ENCODE measurements around the gene CHD2.
"Not testable (repeated sequence)": the region's sequence is repeated elsewhere in the genome, so short reads cannot be mapped to it uniquely, and the experiment has no call there.

The CHD2 gene

DNA sequence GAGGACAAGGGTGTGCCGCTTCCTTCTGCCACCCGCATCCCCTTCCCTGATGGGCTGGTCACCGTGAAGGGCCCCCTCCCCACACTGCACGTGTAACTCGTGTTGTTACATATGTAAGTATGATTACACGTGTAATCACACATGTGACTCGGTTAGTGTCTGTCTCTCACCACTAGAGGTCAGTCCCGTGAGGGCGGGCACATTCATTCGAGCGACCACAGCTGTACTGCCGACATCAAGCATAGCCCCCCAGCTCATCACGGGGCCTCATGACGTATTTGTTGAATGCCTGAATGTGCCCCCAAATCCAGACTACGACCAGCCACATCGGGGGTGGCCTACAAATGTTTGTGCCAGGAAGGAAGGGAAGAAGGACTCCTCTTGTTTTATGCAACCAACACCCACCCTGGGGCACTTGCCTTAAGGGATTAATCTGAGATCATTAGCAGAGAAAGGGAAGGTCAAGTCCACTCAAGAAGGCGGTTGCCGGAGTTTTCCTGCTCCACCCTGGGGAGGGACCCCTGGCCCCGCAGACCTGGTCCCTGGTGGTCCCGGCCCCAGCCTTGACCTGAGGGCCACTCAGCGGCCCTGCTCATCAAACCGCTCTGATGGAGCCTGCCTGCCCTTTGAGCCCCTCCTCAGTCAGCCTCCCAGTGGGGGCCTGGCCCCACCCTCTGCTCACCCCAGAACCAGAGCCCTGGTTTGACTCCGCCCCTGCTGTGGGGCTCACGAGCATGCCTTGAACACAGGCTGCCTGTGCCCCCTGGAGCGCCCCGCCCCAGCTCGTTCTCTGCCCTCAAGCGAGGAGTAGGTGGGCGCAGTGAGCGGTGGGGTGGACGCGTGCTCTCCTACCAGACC, 136.1 kb downstream of the CHD2 start:
- DNase-seq (ENCODE audit: low spot score) = no peak

DNA sequence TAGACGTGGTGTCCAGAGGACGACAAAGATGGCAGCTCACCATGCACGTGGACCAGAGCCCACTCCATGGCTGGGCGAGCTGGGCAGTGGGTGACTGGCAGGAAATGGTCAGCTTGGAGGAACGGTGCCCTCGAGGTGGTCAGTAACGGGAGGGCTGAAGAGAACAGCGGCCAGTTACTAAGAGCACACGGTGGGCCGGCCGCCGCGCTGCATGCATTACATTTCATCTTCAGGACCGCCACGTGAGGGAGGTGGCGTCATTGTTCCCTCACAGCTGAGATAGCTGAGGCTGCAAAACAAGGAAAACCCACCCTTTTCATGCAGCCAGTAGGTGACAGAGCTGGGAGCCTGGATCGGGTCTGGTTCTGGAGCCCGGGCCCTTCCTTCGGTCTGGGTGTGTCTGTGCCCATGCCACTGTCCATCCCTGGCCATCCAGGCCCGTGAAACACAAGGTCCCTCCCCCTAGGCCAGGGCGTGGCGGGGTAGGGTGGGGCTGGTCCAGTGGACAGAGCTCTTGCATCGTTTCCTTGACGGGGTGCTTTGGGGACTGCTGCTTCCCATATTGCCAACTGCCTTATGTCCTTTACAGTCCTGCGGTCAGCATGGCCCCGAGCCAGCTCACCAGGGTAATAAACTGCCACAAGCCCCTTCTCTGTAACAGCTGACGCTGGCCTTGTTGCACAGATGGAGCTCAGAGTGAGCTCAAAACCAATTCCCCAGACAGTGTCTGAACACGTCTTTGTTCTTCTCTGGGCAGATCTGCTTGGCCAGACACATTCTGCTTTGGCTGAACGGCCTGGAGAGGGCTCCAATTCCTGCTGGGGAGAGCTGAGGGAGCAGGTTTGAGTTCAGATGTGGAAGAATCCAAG, 137.1 kb downstream of the CHD2 start:
- DNase-seq (ENCODE audit: low spot score) = peak; percentile 54

DNA sequence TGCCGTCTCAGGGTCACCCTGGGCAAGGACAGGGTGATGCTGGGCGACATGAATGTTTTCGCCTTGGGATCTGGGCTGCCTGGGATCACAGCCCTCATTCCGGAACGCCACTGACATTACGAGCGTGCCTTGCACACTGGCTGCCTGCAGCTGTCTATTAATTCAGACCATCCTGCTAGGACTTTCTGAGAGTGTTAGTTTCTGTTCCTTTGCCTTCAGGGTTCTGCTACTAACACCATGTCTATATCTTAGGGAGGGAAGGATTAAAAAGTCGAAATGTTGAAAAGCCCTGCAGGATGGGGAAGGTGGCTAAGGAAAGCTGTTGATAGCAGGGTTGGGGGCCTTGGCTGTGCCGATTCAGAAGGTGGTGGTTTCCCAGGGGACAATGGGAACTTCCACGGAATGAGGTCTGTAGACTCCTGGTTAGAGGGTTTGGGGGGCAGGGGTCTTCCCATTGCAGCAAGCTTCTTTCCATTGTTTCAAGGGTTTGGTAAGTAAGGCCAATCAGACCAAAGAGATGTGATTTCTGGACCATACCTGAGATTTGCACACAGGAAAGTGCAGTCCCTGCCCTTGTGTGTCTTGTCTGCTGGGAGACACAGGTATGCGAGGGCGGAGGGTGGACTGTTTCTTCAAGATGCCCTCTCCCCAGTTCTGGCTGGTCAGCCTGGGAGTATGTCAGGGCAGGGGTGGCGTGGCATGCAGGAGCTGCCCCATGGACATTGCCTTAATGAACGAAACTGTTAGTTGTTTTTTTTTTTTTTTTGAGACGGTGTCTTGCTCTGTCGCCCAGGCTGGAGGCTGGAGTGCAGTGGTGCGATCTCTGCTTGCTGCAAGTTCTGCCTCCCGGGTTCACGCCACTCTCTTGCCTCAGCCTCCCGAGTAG, 137.9 kb downstream of the CHD2 start:
- no peak for DNase-seq (ENCODE audit: low spot score)

DNA sequence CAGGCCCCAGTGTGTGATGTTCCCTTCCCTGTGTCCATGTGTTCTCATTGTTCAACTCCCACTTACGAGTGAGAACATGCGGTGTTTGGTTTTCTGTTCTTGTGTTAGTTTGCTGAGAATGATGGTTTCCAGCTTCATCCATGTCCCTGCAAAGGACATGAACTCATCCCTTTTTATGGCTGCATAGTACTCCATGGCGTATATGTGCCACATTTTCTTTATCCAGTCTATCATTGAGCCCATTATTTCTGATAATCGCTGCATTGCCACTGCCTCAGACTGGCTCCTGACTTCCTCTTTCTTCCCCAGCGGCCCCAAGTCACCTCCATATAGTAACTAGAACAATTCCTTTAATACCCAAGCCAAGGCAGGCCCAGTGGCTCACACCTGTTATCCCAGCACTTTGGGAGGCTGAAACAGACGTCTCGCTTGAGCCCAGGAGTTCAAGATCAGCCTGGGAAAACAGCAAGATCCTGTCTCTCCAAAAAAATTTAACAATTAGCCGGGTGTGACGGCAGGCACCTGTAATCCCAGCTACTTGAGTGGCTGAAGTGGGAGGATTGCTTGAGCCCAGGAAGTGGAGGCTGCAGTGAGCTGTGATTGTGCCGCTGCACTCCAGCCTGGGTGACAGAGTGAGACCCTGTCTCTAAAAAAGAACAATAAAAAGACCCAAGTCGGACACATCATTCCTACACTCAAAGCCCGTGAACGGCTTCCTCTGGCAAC, 139.6 kb downstream of the CHD2 start:
- DNase-seq (ENCODE audit: low spot score) = not testable (repeated sequence)

DNA sequence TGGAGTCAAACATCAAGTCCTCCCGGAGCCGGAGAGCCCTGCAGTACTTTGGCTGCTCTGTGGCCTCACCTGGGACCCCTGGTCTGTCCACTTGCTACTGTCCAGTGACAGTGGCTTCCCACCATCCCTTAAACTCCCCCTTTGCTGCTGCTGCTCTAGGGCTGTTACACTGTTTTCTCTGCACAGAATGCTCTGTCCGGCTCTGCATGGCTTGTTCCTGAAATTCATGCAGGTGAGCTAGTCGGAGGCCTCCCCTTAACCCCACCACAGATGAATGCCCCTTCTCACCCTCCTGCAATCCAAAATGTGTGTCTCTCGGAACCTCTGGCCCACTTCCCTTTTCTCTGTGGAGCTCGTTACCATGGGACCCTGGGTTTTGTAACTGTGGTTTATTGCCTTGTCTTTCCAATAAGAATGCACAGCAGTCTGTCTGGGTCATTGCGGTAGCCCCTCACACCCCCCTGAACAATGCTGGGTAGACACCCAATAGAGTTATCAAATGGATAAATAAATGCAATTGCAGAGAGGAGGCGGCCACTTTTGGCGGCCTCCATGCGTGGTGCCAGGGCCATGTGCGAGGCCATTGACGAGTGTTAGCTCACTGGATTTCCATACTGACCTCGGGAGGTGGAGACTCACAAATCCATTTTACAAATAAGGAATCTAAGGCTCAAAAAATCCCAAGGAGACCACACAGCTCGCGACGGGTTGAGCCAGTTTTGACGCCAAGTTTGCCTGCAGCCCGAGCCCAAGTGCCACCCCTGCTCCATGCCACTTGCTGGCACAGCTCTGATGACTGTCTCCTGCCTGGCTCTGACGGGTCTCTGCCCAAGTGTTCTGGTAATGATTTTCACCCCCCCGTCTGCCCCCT, 140.4 kb downstream of the CHD2 start:
- no peak for DNase-seq (ENCODE audit: low spot score)

DNA sequence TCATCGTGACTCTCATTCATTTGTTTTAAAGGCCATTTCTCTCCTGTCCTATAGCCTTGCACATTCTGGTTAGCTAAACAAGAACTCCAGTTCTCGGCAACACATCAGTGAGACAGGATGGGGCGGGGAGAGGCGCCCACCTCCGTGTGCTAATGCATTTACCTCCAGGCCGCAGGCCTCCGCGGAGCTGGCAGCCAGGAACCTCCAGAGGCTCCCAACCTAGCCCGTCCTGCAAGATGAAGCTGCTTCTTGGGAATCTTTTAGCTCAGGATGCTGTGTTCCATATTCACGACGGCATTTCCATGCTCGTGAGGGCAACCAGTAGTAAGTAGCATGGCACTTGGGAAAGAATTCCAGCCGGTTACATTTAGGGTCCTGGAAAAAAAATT, 141.0 kb downstream of the CHD2 start:
- DNase-seq (ENCODE audit: low spot score) = no peak

DNA sequence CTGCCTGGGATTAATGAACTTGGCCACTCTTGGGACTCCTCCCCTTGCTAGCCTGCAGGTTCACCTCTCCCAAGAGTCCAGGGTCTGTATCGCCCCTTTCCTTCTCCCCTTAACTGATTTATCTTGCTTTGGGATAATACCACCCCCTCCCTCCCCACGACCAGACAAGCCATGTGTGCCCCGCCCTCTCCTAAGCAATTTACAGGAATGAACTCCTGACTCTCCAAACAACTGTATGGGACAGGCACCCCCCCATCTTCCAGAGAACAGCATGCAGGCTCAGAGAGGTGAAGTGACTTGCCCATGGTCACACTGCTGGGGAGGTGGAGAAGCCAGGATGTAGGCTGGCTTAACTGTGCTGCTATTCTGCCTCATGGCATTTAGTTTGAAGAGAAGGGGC, 142.1 kb downstream of the CHD2 start:
- DNase-seq (ENCODE audit: low spot score) = no peak

DNA sequence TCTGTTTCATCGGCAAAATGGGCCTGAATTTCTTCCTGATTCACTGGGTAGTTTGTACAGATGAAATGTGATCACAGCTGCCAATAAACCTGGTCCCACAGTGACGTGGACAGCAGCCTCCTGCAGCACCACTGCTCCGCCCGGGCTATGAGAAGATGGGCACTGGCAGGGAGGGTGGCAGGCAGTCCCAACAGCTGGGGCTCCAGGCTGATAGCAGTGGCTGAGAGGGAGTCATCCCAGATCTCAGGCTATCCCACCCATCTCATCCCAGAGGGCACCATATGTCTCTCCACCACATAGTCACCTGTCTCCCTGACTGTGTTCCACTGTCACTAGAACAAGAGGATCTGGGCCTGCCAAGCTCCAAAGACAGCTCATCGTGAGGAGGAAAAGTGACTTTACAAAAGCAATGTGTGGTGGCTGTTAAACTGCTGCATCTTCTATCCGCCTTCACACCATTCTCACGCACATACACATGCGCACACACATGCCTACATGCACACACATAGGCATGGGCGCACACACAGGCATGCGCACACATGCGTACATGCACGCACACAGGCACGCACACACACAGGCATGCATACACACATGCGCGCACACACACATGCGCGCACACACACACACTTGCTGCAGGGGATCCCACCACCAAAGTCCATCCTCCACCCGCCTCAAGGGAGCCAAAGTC, 142.7 kb downstream of the CHD2 start:
- DNase-seq (ENCODE audit: low spot score) = no peak

DNA sequence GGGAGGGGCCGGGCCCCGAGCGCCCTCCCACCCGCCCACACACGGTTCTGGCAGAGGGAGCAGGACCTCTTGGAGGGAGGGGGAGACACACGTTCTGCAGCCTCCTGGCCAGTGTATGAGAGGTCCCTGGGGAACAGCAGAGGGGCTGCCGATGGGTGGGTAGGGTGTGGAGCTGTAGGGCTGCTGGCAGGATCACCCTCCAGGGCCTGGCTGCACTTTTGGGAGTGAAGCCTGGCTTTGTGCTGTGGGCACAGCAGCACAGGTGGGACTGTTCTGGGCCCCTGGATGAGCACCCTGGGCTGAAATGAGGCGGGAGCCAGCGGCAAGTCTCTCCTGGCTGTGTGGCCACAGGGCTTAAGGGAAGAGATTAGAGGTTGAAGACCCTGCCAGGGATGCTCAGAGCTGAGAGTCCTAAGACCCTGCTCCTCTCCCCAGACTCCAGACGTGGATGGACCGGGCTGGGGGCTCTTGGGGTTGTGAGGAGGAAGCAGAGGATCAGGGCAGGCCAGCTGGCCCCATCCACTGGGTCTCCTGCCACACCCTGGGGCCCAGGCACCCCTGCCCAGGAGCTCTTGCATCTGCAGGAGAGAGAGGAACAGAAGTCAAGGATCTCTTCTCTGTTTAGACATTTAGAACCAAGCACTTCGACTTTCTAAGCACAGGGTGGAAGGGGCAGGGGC, 143.6 kb downstream of the CHD2 start:
- no peak for DNase-seq (ENCODE audit: low spot score)

DNA sequence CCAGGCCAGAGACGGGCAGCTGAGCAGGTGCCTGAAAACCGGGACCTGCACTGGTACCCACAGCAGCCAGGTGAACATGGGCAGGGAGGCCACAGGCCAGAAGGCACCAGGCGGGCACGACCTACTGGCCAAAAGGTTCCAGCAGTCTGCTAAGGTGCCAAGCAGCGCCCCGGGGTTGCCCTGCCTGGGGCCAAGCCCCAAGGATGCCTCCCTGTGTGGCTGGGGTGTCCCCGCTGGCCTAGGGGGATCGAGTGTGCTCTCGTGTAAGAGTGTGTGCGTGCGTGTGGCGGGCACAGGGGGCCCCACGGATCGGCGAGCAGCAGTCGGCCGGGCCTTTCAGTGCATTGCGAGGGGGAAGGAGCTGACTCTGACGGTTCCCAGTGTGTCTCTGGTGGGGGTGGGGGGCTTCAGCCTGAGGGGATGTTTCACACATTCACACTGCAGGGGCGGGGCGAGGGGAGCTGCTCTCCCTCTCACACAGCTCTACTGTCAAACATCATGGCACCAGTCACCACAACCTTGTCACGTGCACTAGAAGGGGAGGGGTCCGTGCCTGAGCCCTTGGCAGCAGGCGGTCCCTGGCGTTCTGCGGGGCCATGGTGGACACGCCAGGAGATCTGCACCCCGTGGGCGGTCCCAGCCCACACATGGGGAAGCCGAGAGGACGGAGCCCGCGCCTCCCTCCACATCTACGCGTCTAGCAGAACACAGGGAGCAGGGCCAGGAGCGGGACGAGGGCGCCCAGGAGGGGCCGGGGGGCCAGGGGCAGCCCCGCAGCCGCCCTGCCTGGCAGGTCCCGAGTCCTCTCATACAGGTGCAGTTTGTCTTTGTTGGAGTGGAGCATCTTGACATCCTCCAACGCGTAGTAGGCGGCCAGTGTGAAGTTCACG, 144.4 kb downstream of the CHD2 start:
- DNase-seq (ENCODE audit: low spot score) = no peak

DNA sequence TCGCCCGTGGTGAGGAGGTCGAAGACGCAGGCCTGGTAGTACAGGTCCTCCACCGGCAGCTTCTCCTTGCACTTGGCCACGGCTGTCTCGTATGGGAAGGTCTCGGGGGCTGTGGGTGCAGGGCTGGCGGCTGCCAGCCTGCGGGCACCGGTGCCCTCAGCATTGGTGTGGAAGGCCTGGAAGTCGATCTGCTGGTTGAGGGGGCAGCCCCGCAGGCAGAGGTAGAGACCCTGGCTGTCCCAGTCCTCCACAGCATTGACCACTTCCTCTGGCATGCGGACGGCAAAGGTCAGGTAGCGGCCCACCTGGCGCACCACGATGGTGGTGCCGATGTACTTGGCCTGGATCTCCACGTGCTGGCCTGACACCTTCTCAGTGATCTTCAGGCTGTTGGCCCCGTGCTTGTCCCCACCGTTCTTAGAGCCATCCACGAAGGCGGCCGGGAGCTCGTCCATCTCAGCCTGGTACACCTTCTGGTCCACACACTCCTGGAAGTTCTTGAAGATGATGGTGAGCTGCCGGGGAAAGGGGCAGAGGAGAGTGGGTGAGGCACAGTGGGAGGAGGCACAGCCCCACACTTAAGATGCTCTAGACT, 145.2 kb downstream of the CHD2 start:
- no peak for DNase-seq (ENCODE audit: low spot score)

DNA sequence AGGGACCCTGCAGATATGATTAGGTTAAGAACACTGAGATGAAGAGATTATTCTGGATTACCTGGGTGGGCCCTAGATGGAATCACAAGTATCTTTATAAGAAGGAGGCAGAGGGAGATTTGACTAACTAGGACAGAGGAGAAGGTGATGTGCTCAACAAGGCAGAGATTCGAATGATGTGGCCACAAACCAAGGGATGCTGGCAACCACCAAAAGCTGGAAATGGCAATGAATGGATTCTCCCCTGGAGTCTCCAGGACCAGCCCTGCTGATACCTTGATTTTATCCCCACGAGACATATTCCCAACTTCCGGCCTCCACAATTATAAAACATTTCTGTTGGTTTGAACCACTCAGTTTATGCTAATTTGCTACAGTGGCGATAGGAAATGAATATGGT, 146.0 kb downstream of the CHD2 start:
- no peak for DNase-seq (ENCODE audit: low spot score)

DNA sequence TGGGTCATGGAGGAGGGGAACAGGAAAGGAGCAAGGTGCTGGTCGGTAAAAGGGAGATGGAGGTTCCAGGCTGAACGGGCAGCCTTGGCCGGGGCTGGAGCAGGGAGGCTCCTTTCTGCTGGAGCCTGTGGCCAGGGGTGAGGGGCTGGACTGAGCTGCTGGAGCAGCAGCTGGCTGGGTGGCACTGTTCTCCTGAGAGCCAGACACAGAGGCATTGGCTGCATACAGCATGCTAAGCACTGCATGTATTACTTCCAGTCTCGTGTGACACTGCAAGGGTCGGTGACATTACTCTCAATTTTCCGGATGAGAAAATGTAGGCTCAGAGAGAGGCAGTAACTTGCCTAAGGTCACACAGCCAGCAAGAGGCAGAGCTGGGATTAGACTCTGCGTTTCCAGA, 146.6 kb downstream of the CHD2 start:
- DNase-seq (ENCODE audit: low spot score) = no peak

DNA sequence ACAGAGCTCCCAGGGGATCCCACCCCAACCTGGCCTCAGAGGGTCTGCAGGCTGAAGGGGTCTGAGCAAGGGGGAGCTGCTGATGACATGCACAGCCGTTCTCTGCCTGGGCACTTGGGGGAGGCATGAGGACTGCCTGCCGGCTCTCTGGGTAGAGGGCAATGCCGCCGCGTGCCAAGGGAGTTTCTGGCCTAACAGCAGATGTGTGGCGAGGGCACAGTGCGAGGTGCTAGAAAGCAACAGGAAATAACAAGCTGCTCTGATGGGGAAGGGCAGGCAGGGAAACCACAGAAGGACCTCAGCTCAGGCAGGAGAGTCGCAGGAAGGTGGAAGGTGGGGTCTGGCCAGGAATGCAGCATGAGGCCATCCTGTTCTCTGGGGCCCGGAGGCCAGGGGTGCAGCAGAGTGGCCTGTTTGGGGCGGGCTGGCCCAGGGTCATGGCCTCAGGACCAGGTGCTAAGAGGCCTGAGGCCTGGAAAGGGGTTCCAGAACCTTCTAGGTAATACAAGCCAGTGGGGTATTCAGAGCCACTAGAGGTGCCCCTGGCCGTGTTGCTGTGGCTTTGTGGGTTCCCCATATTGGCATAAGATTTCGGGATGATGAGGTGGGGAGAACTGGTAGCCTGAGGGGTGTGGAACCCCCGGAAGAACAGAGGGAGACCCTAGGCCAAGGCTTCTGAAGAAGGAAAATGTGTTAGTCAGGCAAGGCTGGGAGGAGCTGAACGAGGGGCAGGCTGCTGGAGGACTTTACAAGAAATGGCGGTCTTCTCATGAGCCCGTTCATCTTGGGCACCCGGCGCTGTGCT, 147.7 kb downstream of the CHD2 start:
- DNase-seq (ENCODE audit: low spot score) = no peak

DNA sequence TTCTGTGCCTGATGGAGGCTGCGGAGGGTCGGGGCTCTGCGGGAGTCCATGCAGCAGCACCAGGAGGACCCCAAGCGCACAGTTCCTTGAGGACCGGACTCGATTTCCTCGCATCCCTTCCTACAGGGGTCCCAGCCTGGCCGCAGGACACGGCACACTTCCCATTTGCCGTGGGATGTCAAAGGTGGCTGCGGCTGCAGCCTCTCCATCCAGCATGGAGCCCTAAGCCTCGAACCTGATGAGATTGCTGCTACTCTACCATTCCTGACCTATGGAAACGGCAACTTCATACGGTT, 148.2 kb downstream of the CHD2 start:
- no peak for DNase-seq (ENCODE audit: low spot score)

DNA sequence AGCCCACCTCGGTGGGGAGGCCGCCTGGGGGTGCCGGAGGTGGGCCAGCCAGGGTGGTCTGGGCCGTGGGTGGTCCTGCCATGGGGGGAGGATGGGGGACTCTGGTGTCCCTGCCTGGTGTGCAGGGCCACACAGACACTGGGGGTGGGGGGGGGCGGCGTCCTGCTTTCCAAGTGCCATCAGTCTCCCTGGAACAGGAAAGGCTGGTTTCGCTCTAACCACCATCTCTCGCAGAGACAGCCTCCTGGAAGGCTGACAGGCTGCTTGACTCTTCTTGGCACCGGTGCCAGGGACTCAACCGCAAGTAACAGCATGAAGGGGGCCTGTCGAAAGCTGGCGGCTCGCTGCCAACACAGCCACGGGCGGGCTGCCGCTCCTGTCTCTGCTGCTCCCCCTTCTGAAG, 148.6 kb downstream of the CHD2 start:
- peak; percentile 44 for DNase-seq (ENCODE audit: low spot score)

DNA sequence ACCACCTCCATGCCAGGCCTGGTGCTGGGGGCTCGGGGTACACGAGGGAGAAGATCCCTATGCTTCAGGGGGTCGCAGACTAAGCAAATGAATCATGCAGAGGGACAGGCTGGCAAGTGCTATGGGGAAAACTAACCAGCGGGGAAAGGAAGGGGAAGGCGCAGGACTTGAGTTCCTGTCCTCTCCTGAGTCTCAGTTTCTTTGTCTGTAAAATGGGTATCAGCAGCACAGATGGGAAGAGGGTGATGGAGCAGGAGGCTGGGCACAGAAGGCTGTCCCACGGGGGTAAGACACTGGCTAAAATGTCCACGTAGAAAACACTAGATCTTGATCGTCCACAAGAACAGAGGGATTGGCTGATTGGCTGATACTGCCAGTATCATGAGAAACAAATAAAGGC, 149.1 kb downstream of the CHD2 start:
- DNase-seq (ENCODE audit: low spot score) = no peak
